ENCODE measurements around the gene LAMB4.

GRCh38 chr7:108066486-108066885 lies 63.7 kb downstream of the LAMB4 start:
- TF ChIP-seq CTCF (IDR thresholded peaks at IDR 0.05) (no peak), CHD2 (IDR thresholded peaks at IDR 0.05; ENCODE audit: low read length, partially characterized antibody) (no peak), POLR2A (IDR thresholded peaks at IDR 0.05; ENCODE audit: low read length) (no peak)

Data from A549 (cell line).